Neural progenitor cell (in vitro differentiated cells): ENCODE measurements around the gene BCAS1. TPM values are rescaled to one million over a fixed set of nuclear protein-coding genes. Genes with fewer than 3 reads are reported as not detected.

Experiments used
- DNase-seq: peaks from one replicate; pipeline ENCODE4 v3.0.0-alpha.2; 2016; ENCODE audit warnings: low spot score
- H2AFZ ChIP-seq: fragments of 200-600 bp; sonication (generic); replicated peaks from 2 replicates; pipeline ENCODE4 v1.6.1; 2016; ENCODE audit warnings: antibody characterized with exemption
- H3F3A ChIP-seq: fragments of 200-600 bp; sonication (generic); 2 replicates; pipeline ENCODE4 v1.6.1; 2016; ENCODE audit warnings: antibody characterized with exemption, low read depth
- H3K27ac ChIP-seq: fragments of 200-600 bp; sonication (generic); 2 replicates; pipeline ENCODE4 v1.5.1; 2016; ENCODE audit warnings: mild to moderate bottlenecking
- H3K27me3 ChIP-seq: fragments of 200-600 bp; sonication (generic); 2 replicates; pipeline ENCODE4 v1.6.1; 2016; ENCODE audit warnings: mild to moderate bottlenecking, moderate library complexity
- H3K36me3 ChIP-seq: fragments of 200-600 bp; sonication (generic); 2 replicates; pipeline ENCODE4 v1.5.1; 2016
- H3K4me1 ChIP-seq: fragments of 200-600 bp; sonication (generic); 2 replicates; pipeline ENCODE4 v1.6.1; 2016; ENCODE audit warnings: mixed run types
- H3K4me2 ChIP-seq: fragments of 200-600 bp; sonication (generic); 2 replicates; pipeline ENCODE4 v1.6.1; 2016
- H3K4me3 ChIP-seq: fragments of 200-600 bp; sonication (generic); 2 replicates; pipeline ENCODE4 v1.5.1; 2016
- H3K79me2 ChIP-seq: fragments of 200-600 bp; sonication (generic); 2 replicates; pipeline ENCODE4 v1.6.1; 2016; ENCODE audit warnings: low read depth
- H3K9ac ChIP-seq: fragments of 200-600 bp; sonication (generic); 2 replicates; pipeline ENCODE4 v1.6.1; 2016
- H3K9me3 ChIP-seq: fragments of 200-600 bp; sonication (generic); 2 replicates; pipeline ENCODE4 v1.5.1; 2016; ENCODE audit warnings: low read depth
- H4K20me1 ChIP-seq: fragments of 200-600 bp; sonication (generic); 2 replicates; pipeline ENCODE4 v1.6.1; 2016; ENCODE audit warnings: low read depth
- H3K27ac Mint-ChIP-seq: 3 replicates; pipeline ENCODE4 v1.8.0; 2021; ENCODE audit warnings: mixed read lengths
- H3K27me3 Mint-ChIP-seq: 2 replicates; pipeline ENCODE4 v1.8.0; 2022; ENCODE audit warnings: low read depth, mild to moderate bottlenecking, inconsistent platforms, moderate library complexity, mixed read lengths; ENCODE audit not compliant: insufficient read depth
- H3K36me3 Mint-ChIP-seq: 3 replicates; pipeline ENCODE4 v1.8.0; 2021; ENCODE audit warnings: mixed read lengths
- H3K4me1 Mint-ChIP-seq: 3 replicates; pipeline ENCODE4 v1.8.0; 2021; ENCODE audit warnings: mixed read lengths
- H3K4me3 Mint-ChIP-seq: 3 replicates; pipeline ENCODE4 v1.8.0; 2021; ENCODE audit warnings: mild to moderate bottlenecking, moderate library complexity, mixed read lengths
- H3K9me3 Mint-ChIP-seq: 3 replicates; pipeline ENCODE4 v1.8.0; 2020; ENCODE audit warnings: mixed read lengths
- CTCF ChIP-seq: fragments of 200-600 bp; sonication (generic); IDR thresholded peaks from 2 replicates; pipeline ENCODE4 v1.5.1; 2017; ENCODE audit warnings: antibody characterized with exemption, mild to moderate bottlenecking
- EZH2 ChIP-seq: fragments of 200-600 bp; sonication (generic); IDR thresholded peaks from 2 replicates; pipeline ENCODE4 v1.6.1; 2017; ENCODE audit warnings: antibody characterized with exemption, mild to moderate bottlenecking, moderate library complexity
- EZH2phosphoT487 ChIP-seq: fragments of 200-600 bp; sonication (generic); IDR thresholded peaks from 2 replicates; pipeline ENCODE4 v1.6.1; 2017; ENCODE audit warnings: antibody characterized with exemption
- total RNA-seq: library from RNA; depleted of rRNA; stranded (reverse); fragments of >200 nt; gene quantifications from 2 replicates; pipeline ENCODE4 v1.2.3, GENCODE V29; 2015; ENCODE audit warnings: low replicate concordance

The BCAS1 gene
- total RNA-seq, 1 donor from 2014 or later: not detected

- H2AFZ ChIP-seq: no peak overlapping the region
- no peak overlapping the region for H3K27ac Mint-ChIP-seq
- H3K36me3 ChIP-seq: no peaks in the 10 kb centered on the region
- H3K36me3 Mint-ChIP-seq: no peaks in the 10 kb centered on the region
- H3K4me1 ChIP-seq: peaks cover 28% of the 10 kb centered on the region
- no peak overlapping the region for H3K4me3 ChIP-seq
- no peak overlapping the region for H3K9ac ChIP-seq
- no peak for DNase-seq
- H3K4me2 ChIP-seq: no peak overlapping the region
- H3K79me2 ChIP-seq: no peaks in the 10 kb centered on the region
- TF ChIP-seq CTCF (no peak), EZH2 (no peak), EZH2phosphoT487 (no peak)
- H3F3A ChIP-seq: peaks cover 16% of the 10 kb centered on the region
- H3K9me3 ChIP-seq: no peaks in the 10 kb centered on the region
- H4K20me1 ChIP-seq: no peaks in the 10 kb centered on the region
- H3K4me3 Mint-ChIP-seq: no peak overlapping the region
- no peaks in the 10 kb centered on the region for H3K9me3 Mint-ChIP-seq
- no peaks in the 10 kb centered on the region for H3K27me3 ChIP-seq
- no peaks in the 10 kb centered on the region for H3K27me3 Mint-ChIP-seq
- H3K27ac ChIP-seq: no peak overlapping the region
- H3K4me1 Mint-ChIP-seq: peaks cover 41% of the 10 kb centered on the region
These were observed 124.3 kb downstream of the BCAS1 start for GRCh38 chr20:53946106-53946505.

- peaks cover 22% of the 10 kb centered on the region for H3F3A ChIP-seq
- no peak overlapping the region for H3K9ac ChIP-seq
- H3K9me3 ChIP-seq: no peaks in the 10 kb centered on the region
- peaks cover 34% of the 10 kb centered on the region for H3K4me1 ChIP-seq
- no peak for DNase-seq
- Mint-ChIP-seq H3K27me3 (no peaks in the 10 kb centered on the region), H3K9me3 (no peaks in the 10 kb centered on the region), H3K4me1 (peaks cover 46% of the 10 kb centered on the region), H3K27ac (no peak overlapping the region), H3K36me3 (no peaks in the 10 kb centered on the region), H3K4me3 (no peak overlapping the region)
- no peaks in the 10 kb centered on the region for H4K20me1 ChIP-seq
- H3K4me3 ChIP-seq: no peak overlapping the region
- H2AFZ ChIP-seq: no peak overlapping the region
- H3K36me3 ChIP-seq: no peaks in the 10 kb centered on the region
- H3K79me2 ChIP-seq: no peaks in the 10 kb centered on the region
- no peak overlapping the region for H3K4me2 ChIP-seq
- H3K27ac ChIP-seq: no peak overlapping the region
- TF ChIP-seq EZH2 (no peak), CTCF (no peak), EZH2phosphoT487 (no peak)
- H3K27me3 ChIP-seq: no peaks in the 10 kb centered on the region
These were observed 124.9 kb downstream of the BCAS1 start for GRCh38 chr20:53945478-53945877.

GRCh38 chr20:53944796-53945195 lies 125.6 kb downstream of the BCAS1 start:
- H3K27ac Mint-ChIP-seq: no peak overlapping the region
- TF ChIP-seq CTCF (no peak), EZH2phosphoT487 (no peak), EZH2 (no peak)
- H3K9me3 ChIP-seq: no peaks in the 10 kb centered on the region
- no peaks in the 10 kb centered on the region for H3K27me3 Mint-ChIP-seq
- H2AFZ ChIP-seq: no peak overlapping the region
- no peak overlapping the region for H3K4me3 Mint-ChIP-seq
- H3K27me3 ChIP-seq: no peaks in the 10 kb centered on the region
- no peaks in the 10 kb centered on the region for H3K36me3 ChIP-seq
- peaks cover 25% of the 10 kb centered on the region for H3F3A ChIP-seq
- no peak overlapping the region for H3K4me3 ChIP-seq
- H3K27ac ChIP-seq: no peak overlapping the region
- H3K4me1 ChIP-seq: peaks cover 34% of the 10 kb centered on the region
- no peaks in the 10 kb centered on the region for H3K9me3 Mint-ChIP-seq
- H4K20me1 ChIP-seq: no peaks in the 10 kb centered on the region
- H3K9ac ChIP-seq: no peak overlapping the region
- H3K36me3 Mint-ChIP-seq: no peaks in the 10 kb centered on the region
- H3K4me2 ChIP-seq: no peak overlapping the region
- DNase-seq: no peak
- no peaks in the 10 kb centered on the region for H3K79me2 ChIP-seq
- H3K4me1 Mint-ChIP-seq: peaks cover 46% of the 10 kb centered on the region
